ENCODE results near the gene AHRR. TPM values are rescaled to one million over a fixed set of nuclear protein-coding genes. Genes with fewer than 3 reads are reported as not detected.

AHRR gene
- total and polyA plus RNA-seq, 2 donors from 2014 or later = 0.71 to 1.7 TPM

- Histone ChIP-seq H3K4me3 (ENCODE audit: low read length in 3 of 3) (no peak overlapping the region), H3K27me3 (ENCODE audit: control insufficient read depth, insufficient read depth, low read length) (no peaks in the 10 kb centered on the region), H3K27ac (ENCODE audit: low read depth in 2 of 2, low read length in 2 of 2) (no peak overlapping the region), H3K4me1 (ENCODE audit: control insufficient read depth in 2 of 3, insufficient read depth in 2 of 3, low read depth in 1 of 3, low read length in 3 of 3) (peaks cover 0 to 14% (median 0%) of the 10 kb centered on the region in 3 donors), H3K9ac (ENCODE audit: low read length in 3 of 3) (no peak overlapping the region), H3K36me3 (ENCODE audit: control insufficient read depth in 2 of 3, insufficient read depth in 3 of 3, low read length in 3 of 3) (peaks cover 0 to 8% (median 1%) of the 10 kb centered on the region in 3 donors), H3K9me3 (ENCODE audit: control insufficient read depth in 2 of 3, insufficient read depth in 1 of 3, low read length in 3 of 3) (no peaks in the 10 kb centered on the region)
- FAIRE-seq = no peak
- TF ChIP-seq, protein P1, sequence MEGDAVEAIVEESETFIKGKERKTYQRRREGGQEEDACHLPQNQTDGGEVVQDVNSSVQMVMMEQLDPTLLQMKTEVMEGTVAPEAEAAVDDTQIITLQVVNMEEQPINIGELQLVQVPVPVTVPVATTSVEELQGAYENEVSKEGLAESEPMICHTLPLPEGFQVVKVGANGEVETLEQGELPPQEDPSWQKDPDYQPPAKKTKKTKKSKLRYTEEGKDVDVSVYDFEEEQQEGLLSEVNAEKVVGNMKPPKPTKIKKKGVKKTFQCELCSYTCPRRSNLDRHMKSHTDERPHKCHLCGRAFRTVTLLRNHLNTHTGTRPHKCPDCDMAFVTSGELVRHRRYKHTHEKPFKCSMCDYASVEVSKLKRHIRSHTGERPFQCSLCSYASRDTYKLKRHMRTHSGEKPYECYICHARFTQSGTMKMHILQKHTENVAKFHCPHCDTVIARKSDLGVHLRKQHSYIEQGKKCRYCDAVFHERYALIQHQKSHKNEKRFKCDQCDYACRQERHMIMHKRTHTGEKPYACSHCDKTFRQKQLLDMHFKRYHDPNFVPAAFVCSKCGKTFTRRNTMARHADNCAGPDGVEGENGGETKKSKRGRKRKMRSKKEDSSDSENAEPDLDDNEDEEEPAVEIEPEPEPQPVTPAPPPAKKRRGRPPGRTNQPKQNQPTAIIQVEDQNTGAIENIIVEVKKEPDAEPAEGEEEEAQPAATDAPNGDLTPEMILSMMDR (IDR thresholded peaks at IDR 0.05; ENCODE audit: borderline replicate concordance, extremely low read depth, insufficient read depth) = no peak
- DNase-seq = peak in 2 of 5 donors; percentile 7 to 37
- intact Hi-C loops (cut with DNase I) = no loop called here
Measured at GRCh38 chr5:306011-306805, 15.3 kb upstream of the AHRR start.

DNA sequence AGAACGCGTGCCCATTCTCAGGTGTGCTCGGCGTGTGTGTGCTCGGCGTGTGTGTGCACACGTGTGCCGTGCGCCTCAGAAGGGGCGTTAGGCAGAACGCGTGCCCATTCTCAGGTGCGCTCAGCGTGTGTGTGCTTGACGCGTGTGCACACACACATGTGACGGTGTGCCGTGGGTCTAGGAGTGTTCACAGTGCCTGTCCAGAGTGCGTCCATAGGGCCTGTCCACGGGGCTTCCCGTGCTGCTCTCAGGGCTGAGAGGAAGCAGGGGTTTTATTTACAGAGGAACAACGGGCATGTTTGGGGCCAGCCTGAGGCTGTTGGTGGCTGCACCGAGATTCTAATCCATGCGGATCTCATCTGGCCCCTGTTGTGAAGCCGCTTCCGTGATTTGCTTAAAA, 14.2 kb upstream of the AHRR start:
- DNase-seq (peak in 2 of 5 donors; percentile 35 to 51), FAIRE-seq (no peak)
- Histone ChIP-seq H3K9ac (ENCODE audit: low read length in 3 of 3) (no peak overlapping the region), H3K4me3 (ENCODE audit: low read length in 3 of 3) (no peak overlapping the region), H3K27me3 (ENCODE audit: control insufficient read depth, insufficient read depth, low read length) (no peaks in the 10 kb centered on the region), H3K4me1 (ENCODE audit: control insufficient read depth in 2 of 3, insufficient read depth in 2 of 3, low read depth in 1 of 3, low read length in 3 of 3) (peaks cover 0 to 14% (median 0%) of the 10 kb centered on the region in 3 donors), H3K36me3 (ENCODE audit: control insufficient read depth in 2 of 3, insufficient read depth in 3 of 3, low read length in 3 of 3) (peaks cover 0 to 8% (median 2%) of the 10 kb centered on the region in 3 donors), H3K27ac (ENCODE audit: low read depth in 2 of 2, low read length in 2 of 2) (no peak overlapping the region), H3K9me3 (ENCODE audit: control insufficient read depth in 2 of 3, insufficient read depth in 1 of 3, low read length in 3 of 3) (no peaks in the 10 kb centered on the region)
- intact Hi-C loops (cut with DNase I) = no loop called here
- TF ChIP-seq, protein P1 (IDR thresholded peaks at IDR 0.05; ENCODE audit: borderline replicate concordance, extremely low read depth, insufficient read depth) = no peak

GRCh38 chr5:307794-308579, 13.5 kb upstream of the AHRR start:
- Histone ChIP-seq H3K9ac (ENCODE audit: low read length in 3 of 3) (no peak overlapping the region), H3K9me3 (ENCODE audit: control insufficient read depth in 2 of 3, insufficient read depth in 1 of 3, low read length in 3 of 3) (no peaks in the 10 kb centered on the region), H3K27me3 (ENCODE audit: control insufficient read depth, insufficient read depth, low read length) (no peaks in the 10 kb centered on the region), H3K4me3 (ENCODE audit: low read length in 3 of 3) (no peak overlapping the region), H3K27ac (ENCODE audit: low read depth in 2 of 2, low read length in 2 of 2) (no peak overlapping the region), H3K4me1 (ENCODE audit: control insufficient read depth in 2 of 3, insufficient read depth in 2 of 3, low read depth in 1 of 3, low read length in 3 of 3) (peaks cover 0 to 14% (median 0%) of the 10 kb centered on the region in 3 donors), H3K36me3 (ENCODE audit: control insufficient read depth in 2 of 3, insufficient read depth in 3 of 3, low read length in 3 of 3) (peaks cover 0 to 9% (median 2%) of the 10 kb centered on the region in 3 donors)
- TF ChIP-seq, protein P1 (IDR thresholded peaks at IDR 0.05; ENCODE audit: borderline replicate concordance, extremely low read depth, insufficient read depth) = no peak
- FAIRE-seq = no peak
- intact Hi-C loops (cut with DNase I) = no loop called here
- DNase-seq = peak in 2 of 5 donors; percentile 32 to 41
